H1 (cell line): Measurements from ENCODE around the gene THOC6. TPM values are rescaled to one million over a fixed set of nuclear protein-coding genes. Genes with fewer than 3 reads are reported as not detected.

Experiments used
- CTCF ChIA-PET: fragments of 300-600 bp; sonication (Branson Sonifier 250); formaldehyde crosslinking; loops from one replicate; lab custom pipeline; 2021; ENCODE audit not compliant: partially characterized antibody; lab: Charles Lee
- POLR2A ChIA-PET: fragments of 300-600 bp; sonication (Branson Sonifier 250); formaldehyde crosslinking; loops from one replicate; lab custom pipeline; 2021; ENCODE audit warnings: inconsistent platforms; ENCODE audit not compliant: partially characterized antibody; lab: Charles Lee
- DNase-seq, 2 experiments: peaks; one replicate each; pipeline versions ENCODE4 v3.0.0 to v3.0.0-alpha.2; 2010 to 2022; ENCODE audit warnings: low spot score in 2 of 2, low read depth in 1 of 2, mixed read lengths in 1 of 2
- FAIRE-seq: peaks from 2 replicates; lab custom pipeline; 2011; peaks lifted over from hg19 to GRCh38; lab: Jason Lieb, UNC
- H2AFZ ChIP-seq: 2 replicates; pipeline ENCODE4 v1.8.1; 2012; ENCODE audit warnings: low read length, inconsistent platforms
- H2AK5ac ChIP-seq: 2 replicates; pipeline ENCODE4 v1.6.1; 2013; ENCODE audit warnings: low read depth, low read length
- H2BK120ac ChIP-seq: replicated peaks from 2 replicates; pipeline ENCODE3; 2013; ENCODE audit warnings: low read depth, low read length, inconsistent platforms
- H2BK12ac ChIP-seq: 2 replicates; pipeline ENCODE4 v1.6.1; 2013; ENCODE audit warnings: low read depth, low read length
- H2BK15ac ChIP-seq: 2 replicates; pipeline ENCODE4 v1.6.1; 2013; ENCODE audit warnings: low read length
- H2BK20ac ChIP-seq: 2 replicates; pipeline ENCODE4 v1.6.1; 2013; ENCODE audit warnings: low read length
- H2BK5ac ChIP-seq: 2 replicates; pipeline ENCODE4 v1.6.1; 2013; ENCODE audit warnings: low read depth, low read length
- H3K14ac ChIP-seq: 2 replicates; pipeline ENCODE4 v1.6.1; 2013; ENCODE audit warnings: inconsistent platforms; ENCODE audit not compliant: insufficient read length
- H3K18ac ChIP-seq: 2 replicates; pipeline ENCODE4 v1.6.1; 2013; ENCODE audit warnings: low read length; ENCODE audit errors: extremely low read depth
- H3K23ac ChIP-seq: 2 replicates; pipeline ENCODE4 v1.6.1; 2013; ENCODE audit warnings: inconsistent platforms; ENCODE audit not compliant: insufficient read length
- H3K23me2 ChIP-seq: 2 replicates; pipeline ENCODE4 v1.6.1; 2013; ENCODE audit warnings: low read depth, low read length
- H3K27ac ChIP-seq: 2 replicates; pipeline ENCODE4 v1.6.1; 2011; ENCODE audit warnings: low read depth, low read length, inconsistent platforms
- H3K27me3 ChIP-seq, 4 experiments: replicated peaks in 1 of 4; 1 replicate in 1 of 4; 2 replicates in 3 of 4; pipeline versions ENCODE4 v1.6.1 to v1.8.1; 2011 to 2013; ENCODE audit warnings: low read length in 3 of 4, mild to moderate bottlenecking in 3 of 4, inconsistent platforms in 2 of 4, mixed read lengths in 2 of 4, moderate library complexity in 1 of 4; ENCODE audit not compliant: control insufficient read depth in 3 of 4, insufficient read depth in 3 of 4; ENCODE audit errors: extremely low read depth in 1 of 4
- H3K36me3 ChIP-seq, 4 experiments: 2 replicates each; pipeline versions ENCODE4 v1.6.1 to v1.8.1; 2011 to 2013; ENCODE audit warnings: mild to moderate bottlenecking in 4 of 4, low read length in 3 of 4, moderate library complexity in 2 of 4, control low read depth in 1 of 4, inconsistent platforms in 1 of 4; ENCODE audit not compliant: insufficient read depth in 4 of 4, control insufficient read depth in 2 of 4
- H3K4ac ChIP-seq: replicated peaks from 2 replicates; pipeline ENCODE3; 2013; ENCODE audit warnings: low read length, low read depth, mixed read lengths, inconsistent platforms; ENCODE audit not compliant: insufficient read length
- H3K4me1 ChIP-seq, 4 experiments: replicated peaks in 1 of 4; 1 replicate in 1 of 4; 2 replicates in 3 of 4; pipeline versions ENCODE4 v1.6.1 to v1.8.1; 2011 to 2013; ENCODE audit warnings: low read length in 3 of 4, inconsistent platforms in 2 of 4, mixed read lengths in 1 of 4; ENCODE audit not compliant: insufficient read depth in 4 of 4, control insufficient read depth in 3 of 4
- H3K4me2 ChIP-seq, 2 experiments: 2 replicates each; pipeline versions ENCODE4 v1.6.1 to v1.8.1; 2011 to 2013; ENCODE audit warnings: low read depth in 2 of 2, low read length in 2 of 2, control low read depth in 1 of 2, inconsistent platforms in 1 of 2, mild to moderate bottlenecking in 1 of 2; ENCODE audit not compliant: insufficient read depth in 1 of 2
- H3K4me3 ChIP-seq, 4 experiments: fragments of 200-600, 300-600 bp in 1 of 4; sonication (generic), shearing (Covaris generic), sonication (Bioruptor Twin) in 1 of 4; 2 replicates each; pipeline versions ENCODE4 v1.5.1 to v1.8.1; 2011 to 2016; ENCODE audit warnings: low read length in 4 of 4, low read depth in 3 of 4, control low read depth in 2 of 4, inconsistent platforms in 2 of 4, mild to moderate bottlenecking in 2 of 4, mixed read lengths in 1 of 4, moderate library complexity in 1 of 4; ENCODE audit not compliant: insufficient read depth in 2 of 4; ENCODE audit errors: extremely low read depth in 1 of 4
- H3K56ac ChIP-seq: replicated peaks from 2 replicates; pipeline ENCODE3; 2013; ENCODE audit warnings: low read depth, mild to moderate bottlenecking, mixed read lengths, low read length, inconsistent platforms; ENCODE audit not compliant: insufficient read length
- H3K79me1 ChIP-seq: 2 replicates; pipeline ENCODE4 v1.6.1; 2013; ENCODE audit warnings: low read depth, low read length, control low read depth
- H3K79me2 ChIP-seq, 2 experiments: 2 replicates each; pipeline versions ENCODE4 v1.6.1 to v1.8.1; 2012 to 2013; ENCODE audit warnings: low read length in 2 of 2, mild to moderate bottlenecking in 2 of 2, inconsistent platforms in 1 of 2; ENCODE audit not compliant: insufficient read depth in 2 of 2, control insufficient read depth in 1 of 2
- H3K9ac ChIP-seq, 4 experiments: replicated peaks in 1 of 4; 1 replicate in 1 of 4; 2 replicates in 3 of 4; pipeline versions ENCODE4 v1.6.1 to v1.8.1; 2011 to 2013; ENCODE audit warnings: low read depth in 3 of 4, low read length in 3 of 4, control low read depth in 2 of 4, mild to moderate bottlenecking in 2 of 4, moderate library complexity in 2 of 4, inconsistent platforms in 1 of 4; ENCODE audit errors: extremely low read depth in 1 of 4
- H3K9me3 ChIP-seq, 2 experiments: 2 replicates each; pipeline versions ENCODE4 v1.6.1 to v1.8.1; 2012 to 2013; ENCODE audit warnings: mild to moderate bottlenecking in 2 of 2, moderate library complexity in 2 of 2, control low read depth in 1 of 2, inconsistent platforms in 1 of 2, low read depth in 1 of 2, low read length in 1 of 2, mixed read lengths in 1 of 2; ENCODE audit not compliant: insufficient read depth in 2 of 2
- H4K20me1 ChIP-seq, 2 experiments: replicated peaks in 1 of 2; 2 replicates each; pipeline versions ENCODE3 to v1.8.1; 2011 to 2013; ENCODE audit warnings: inconsistent platforms in 2 of 2, low read length in 2 of 2, mild to moderate bottlenecking in 1 of 2; ENCODE audit not compliant: insufficient read depth in 2 of 2, control insufficient read depth in 1 of 2
- H4K5ac ChIP-seq: 2 replicates; pipeline ENCODE4 v1.6.1; 2013; ENCODE audit warnings: low read length, low read depth, mixed read lengths, inconsistent platforms; ENCODE audit not compliant: insufficient read length
- H4K8ac ChIP-seq: 2 replicates; pipeline ENCODE4 v1.8.0; 2013; ENCODE audit warnings: mild to moderate bottlenecking, moderate library complexity, low read length, inconsistent platforms; ENCODE audit not compliant: insufficient read depth; ENCODE audit errors: extremely low read depth
- H4K91ac ChIP-seq: replicated peaks from 2 replicates; pipeline ENCODE3; 2013; ENCODE audit warnings: low read length, mixed read lengths, inconsistent platforms; ENCODE audit not compliant: insufficient read length
- CBX8 ChIP-seq: fragments of 300-800, 300-1000 bp; sonication (generic); IDR thresholded peaks from 2 replicates; pipeline ENCODE4 v1.7.1; 2016; ENCODE audit warnings: low read depth, low read length, borderline replicate concordance
- CEBPB ChIP-seq: IDR thresholded peaks from 2 replicates; pipeline ENCODE4 v1.6.1; 2012; ENCODE audit warnings: low read depth, low read length
- CHD1 ChIP-seq: IDR thresholded peaks from 2 replicates; pipeline ENCODE4 v1.6.1; 2012; ENCODE audit warnings: low read depth, low read length, improper control_type of control experiment
- FOSL1 ChIP-seq: IDR thresholded peaks from 2 replicates; pipeline ENCODE4 v1.6.1; 2011; ENCODE audit warnings: mild to moderate bottlenecking, low read depth, low read length, moderate library complexity; ENCODE audit not compliant: insufficient read depth
- KDM4A ChIP-seq: IDR thresholded peaks from one replicate; pipeline ENCODE4 v1.7.1; 2012; ENCODE audit warnings: low read depth, mild to moderate bottlenecking, moderate library complexity, low read length, inconsistent platforms; ENCODE audit not compliant: severe bottlenecking
- RBBP5 ChIP-seq: IDR thresholded peaks from 2 replicates; pipeline ENCODE4 v1.7.1; 2012; ENCODE audit warnings: low read depth, mild to moderate bottlenecking, inconsistent platforms, low read length, moderate library complexity, borderline replicate concordance
- SIRT6 ChIP-seq: IDR thresholded peaks from one replicate; pipeline ENCODE4 v1.7.1; 2012; ENCODE audit warnings: low read length, inconsistent platforms
- SP2 ChIP-seq: IDR thresholded peaks from 2 replicates; pipeline ENCODE4 v1.6.1; 2012; ENCODE audit warnings: mild to moderate bottlenecking, low read length, inconsistent platforms
- TAF1 ChIP-seq: IDR thresholded peaks from 2 replicates; pipeline ENCODE4 v1.6.1; 2011; ENCODE audit warnings: mild to moderate bottlenecking, low read depth, low read length
- TBP ChIP-seq: IDR thresholded peaks from 2 replicates; pipeline ENCODE4 v1.6.1; 2011; ENCODE audit warnings: low read depth, low read length, improper control_type of control experiment
- TEAD4 ChIP-seq: IDR thresholded peaks from 2 replicates; pipeline ENCODE4 v1.6.1; 2012; ENCODE audit warnings: low read depth, low read length, inconsistent platforms, mixed read lengths
- WGBS, 2 experiments: shearing (Covaris generic) in 1 of 2; methylation state at CpG; one replicate each; pipeline versions ENCODE4 v1.1.6 to v1.1.7; 2013 to 2015; ENCODE audit warnings: low lambda C conversion rate in 2 of 2, mixed read lengths in 2 of 2, inconsistent platforms in 1 of 2, low coverage in 1 of 2, missing lambda C conversion rate in 1 of 2; ENCODE audit not compliant: insufficient replicate concordance in 2 of 2, insufficient coverage in 1 of 2, insufficient read length in 1 of 2; ENCODE audit errors: extremely low coverage in 1 of 2, missing lambda C conversion rate in 1 of 2; 5-methylcytosine and 5-hydroxymethylcytosine counted together
- polyA plus RNA-seq, 7 experiments: library from polyadenylated mRNA; depleted of rRNA in 3 of 7; stranded (reverse) in 5 of 7; unstranded in 2 of 7; fragments of >200 nt in 5 of 7; fragments of 200-250 nt in 2 of 7; gene quantifications; 1 replicate in 5 of 7; 2 replicates in 1 of 7; 4 replicates in 1 of 7; pipeline versions ENCODE4 v1.2.1 to v1.2.3, GENCODE V29; 2011 to 2013; ENCODE audit warnings: missing spikeins in 2 of 7, mixed read lengths in 2 of 7
- total RNA-seq: library from RNA; stranded (reverse); fragmentation: NEBNext Ultra II Directional; extraction: Animal tissue kit (Norgen Biotek cat#: 25700); gene quantifications from 2 replicates; pipeline ENCODE4 v1.2.1, GENCODE V29; 2021
- TF ChIP-seq, protein P1 (sequence below): IDR thresholded peaks from 2 replicates; pipeline ENCODE4 v1.6.1; 2012; ENCODE audit warnings: inconsistent platforms
- TF ChIP-seq, protein P2 (sequence below): IDR thresholded peaks from 2 replicates; pipeline ENCODE4 v1.6.1; 2012; ENCODE audit warnings: low read length, inconsistent platforms

The THOC6 gene
- total and polyA plus RNA-seq, 2 of the 8 experiments (the other 6 are each of a cell fraction or from before 2014, with no cell fraction given): 78.5 to 111 TPM

DNA sequence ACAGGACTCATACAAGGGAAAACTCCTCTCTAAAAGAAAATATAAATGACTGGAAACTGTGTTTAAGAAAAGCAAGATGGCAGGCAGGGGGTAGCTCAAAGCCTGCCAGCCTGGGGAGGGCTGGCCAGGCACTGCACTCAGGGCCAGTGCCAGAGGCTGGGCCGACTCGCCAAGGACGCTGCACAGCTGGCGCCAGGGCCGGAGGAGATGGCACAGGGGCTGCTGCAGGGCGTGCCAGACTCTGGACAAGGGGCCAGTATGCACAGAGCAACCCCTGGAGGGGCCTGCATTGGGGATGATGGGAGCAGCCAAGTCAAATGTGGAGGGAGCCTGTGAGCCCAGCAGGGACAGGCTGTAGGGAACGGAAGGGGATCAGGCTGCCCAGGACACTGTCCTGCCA, 47.6 kb upstream of the THOC6 start:
- Histone ChIP-seq H3K4ac (no peak overlapping the region), H3K18ac (no peak overlapping the region), H3K56ac (no peak overlapping the region), H4K8ac (no peak overlapping the region), H3K4me2 (no peak overlapping the region), H4K91ac (no peak overlapping the region), H3K79me2 (peaks cover 0 to 8% of the 10 kb centered on the region in 2 experiments; a peak in 2 of 4 replicates), H3K27me3 (no peaks in the 10 kb centered on the region), H3K9ac (no peak overlapping the region), H2BK120ac (no peak overlapping the region), H3K23ac (no peak overlapping the region), H2AFZ (no peak overlapping the region), H3K4me1 (peaks cover 0 to 10% (median 6%) of the 10 kb centered on the region in 4 experiments; a peak in 5 of 7 replicates), H3K4me3 (no peak overlapping the region), H3K9me3 (no peaks in the 10 kb centered on the region), H3K79me1 (peaks cover 15% of the 10 kb centered on the region), H4K20me1 (peaks cover 20 to 35% of the 10 kb centered on the region in 2 experiments), H2BK12ac (no peak overlapping the region), H3K23me2 (peaks cover 9% of the 10 kb centered on the region; the same call in 1 of the 2 replicates), H2AK5ac (no peak overlapping the region), H3K36me3 (peaks cover 20 to 46% (median 33%) of the 10 kb centered on the region in 4 experiments), H2BK15ac (no peak overlapping the region), H4K5ac (no peak overlapping the region), H2BK20ac (no peak overlapping the region), H3K27ac (no peak overlapping the region), H3K14ac (no peak overlapping the region), H2BK5ac (no peak overlapping the region)
- FAIRE-seq: no peak
- ChIA-PET CTCF (interaction anchor here (0.8 to 1.4 kb wide), 5 partner anchors 9 to 202 kb away, joined by 3 to 4 read pairs (median 3); partner anchors contain the start of gene KREMEN2), POLR2A (interaction anchor here (1.0 to 25.4 kb wide), 6 partner anchors 10 to 103 kb away, joined by 3 to 455 read pairs (median 6); partner anchors contain the start of genes CLDN6, HCFC1R1, KREMEN2 and PAQR4)
- WGBS, 2 experiments: 92% methylated on average over 7 of the region's 7 CpGs; no CpG with 5 or more reads in 1 of the 2 experiments
- no peak for DNase-seq
- TF ChIP-seq, protein P1, sequence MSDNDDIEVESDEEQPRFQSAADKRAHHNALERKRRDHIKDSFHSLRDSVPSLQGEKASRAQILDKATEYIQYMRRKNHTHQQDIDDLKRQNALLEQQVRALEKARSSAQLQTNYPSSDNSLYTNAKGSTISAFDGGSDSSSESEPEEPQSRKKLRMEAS: no peak
- TF ChIP-seq CBX8 (no peak), CHD1 (no peak), SIRT6 (no peak), TAF1 (no peak), SP2 (no peak), TBP (no peak), TEAD4 (no peak), CEBPB (no peak), KDM4A (no peak), RBBP5 (no peak), FOSL1 (no peak)
- TF ChIP-seq, protein P2, sequence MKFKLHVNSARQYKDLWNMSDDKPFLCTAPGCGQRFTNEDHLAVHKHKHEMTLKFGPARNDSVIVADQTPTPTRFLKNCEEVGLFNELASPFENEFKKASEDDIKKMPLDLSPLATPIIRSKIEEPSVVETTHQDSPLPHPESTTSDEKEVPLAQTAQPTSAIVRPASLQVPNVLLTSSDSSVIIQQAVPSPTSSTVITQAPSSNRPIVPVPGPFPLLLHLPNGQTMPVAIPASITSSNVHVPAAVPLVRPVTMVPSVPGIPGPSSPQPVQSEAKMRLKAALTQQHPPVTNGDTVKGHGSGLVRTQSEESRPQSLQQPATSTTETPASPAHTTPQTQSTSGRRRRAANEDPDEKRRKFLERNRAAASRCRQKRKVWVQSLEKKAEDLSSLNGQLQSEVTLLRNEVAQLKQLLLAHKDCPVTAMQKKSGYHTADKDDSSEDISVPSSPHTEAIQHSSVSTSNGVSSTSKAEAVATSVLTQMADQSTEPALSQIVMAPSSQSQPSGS: no peak
